Activated CD4-positive, CD25-positive, alpha-beta regulatory T cell treated with anti-CD3 and anti-CD28 coated beads, Interleukin-2, amount 50 U/mL, for 16 hours (primary cell): ENCODE measurements around the gene SSR1.
"Not testable (repeated sequence)": the region's sequence is repeated elsewhere in the genome, so short reads cannot be mapped to it uniquely, and the experiment has no call there.

ENCODE experiments used
- DNase-seq: peaks from one replicate; pipeline ENCODE4 v3.0.0-alpha.2; 2020; ENCODE audit warnings: low read depth, low spot score

Gene SSR1

GRCh38 chr6:7282097-7282906 lies 30.7 kb downstream of the SSR1 start:
- no peak for DNase-seq

- DNase-seq = no peak
Observed at GRCh38 chr6:7276199-7276524, 36.8 kb downstream of the SSR1 start.

GRCh38 chr6:7274525-7274924 lies 38.5 kb downstream of the SSR1 start:
- not testable (repeated sequence) for DNase-seq

GRCh38 chr6:7273709-7274108 lies 39.3 kb downstream of the SSR1 start:
- DNase-seq = no peak

- no peak for DNase-seq
Observed at GRCh38 chr6:7271205-7271534, 41.8 kb downstream of the SSR1 start.

GRCh38 chr6:7270320-7271204 lies 42.4 kb downstream of the SSR1 start:
- no peak for DNase-seq

- no peak for DNase-seq
Observed at GRCh38 chr6:7269816-7270215, 43.2 kb downstream of the SSR1 start.

- DNase-seq = no peak
Observed at GRCh38 chr6:7268816-7269555, 44.0 kb downstream of the SSR1 start.

GRCh38 chr6:7268362-7268761 lies 44.6 kb downstream of the SSR1 start:
- no peak for DNase-seq

GRCh38 chr6:7267466-7268091 lies 45.4 kb downstream of the SSR1 start:
- DNase-seq = no peak

- no peak for DNase-seq
Observed at GRCh38 chr6:7267071-7267465, 45.9 kb downstream of the SSR1 start.

- not testable (repeated sequence) for DNase-seq
Observed at GRCh38 chr6:7265385-7265726, 47.6 kb downstream of the SSR1 start.

- no peak for DNase-seq
Observed at GRCh38 chr6:7264686-7265384, 48.2 kb downstream of the SSR1 start.

- DNase-seq = no peak
Observed at GRCh38 chr6:7264041-7264440, 49.0 kb downstream of the SSR1 start.

- not testable (repeated sequence) for DNase-seq
Observed at GRCh38 chr6:7263519-7263805, 49.5 kb downstream of the SSR1 start.

GRCh38 chr6:7262746-7263518 lies 50.1 kb downstream of the SSR1 start:
- no peak for DNase-seq

GRCh38 chr6:7261852-7262461 lies 51.0 kb downstream of the SSR1 start:
- no peak for DNase-seq

GRCh38 chr6:7261032-7261841 lies 51.8 kb downstream of the SSR1 start:
- no peak for DNase-seq

GRCh38 chr6:7260291-7261031 lies 52.5 kb downstream of the SSR1 start:
- DNase-seq = no peak
